ENCODE results near the gene SPIN1.

Gene SPIN1

DNA sequence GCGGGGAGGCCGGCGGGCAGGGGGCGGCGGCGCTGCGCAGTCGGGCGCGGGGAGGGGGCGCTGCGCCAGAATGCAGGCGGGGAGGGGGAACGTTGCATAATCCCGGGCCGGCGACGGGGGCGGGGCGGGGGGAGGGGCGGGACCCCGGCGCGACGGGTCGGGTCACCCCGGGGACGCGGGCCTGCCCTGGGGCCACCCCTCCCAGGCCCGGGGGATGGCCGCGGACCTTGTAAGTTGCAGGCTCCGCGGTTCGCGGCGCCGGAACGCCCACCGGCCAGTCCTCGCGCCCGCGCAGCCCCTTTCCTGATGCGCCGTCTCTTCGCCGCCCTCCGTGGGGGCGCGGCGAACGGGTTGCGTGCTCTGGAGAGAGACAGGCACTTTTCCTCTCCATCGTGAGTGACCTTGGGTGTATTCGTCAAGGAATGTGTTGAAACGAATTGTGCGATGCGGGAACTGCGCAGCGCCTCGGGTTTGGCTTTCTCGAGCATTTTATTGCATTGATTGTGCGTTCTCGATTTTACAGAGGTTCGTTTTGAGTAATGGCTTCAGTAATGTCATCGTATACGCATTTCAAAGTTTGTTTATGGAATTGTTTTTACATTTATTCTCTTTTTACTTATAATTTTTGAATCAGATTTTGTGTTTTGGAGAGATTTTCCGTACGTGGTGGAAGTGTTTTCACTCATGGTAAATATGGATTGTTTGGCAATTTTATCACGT, 802 bp downstream of the SPIN1 start:
- no peak for DNase-seq (ENCODE audit: low spot score)

DNA sequence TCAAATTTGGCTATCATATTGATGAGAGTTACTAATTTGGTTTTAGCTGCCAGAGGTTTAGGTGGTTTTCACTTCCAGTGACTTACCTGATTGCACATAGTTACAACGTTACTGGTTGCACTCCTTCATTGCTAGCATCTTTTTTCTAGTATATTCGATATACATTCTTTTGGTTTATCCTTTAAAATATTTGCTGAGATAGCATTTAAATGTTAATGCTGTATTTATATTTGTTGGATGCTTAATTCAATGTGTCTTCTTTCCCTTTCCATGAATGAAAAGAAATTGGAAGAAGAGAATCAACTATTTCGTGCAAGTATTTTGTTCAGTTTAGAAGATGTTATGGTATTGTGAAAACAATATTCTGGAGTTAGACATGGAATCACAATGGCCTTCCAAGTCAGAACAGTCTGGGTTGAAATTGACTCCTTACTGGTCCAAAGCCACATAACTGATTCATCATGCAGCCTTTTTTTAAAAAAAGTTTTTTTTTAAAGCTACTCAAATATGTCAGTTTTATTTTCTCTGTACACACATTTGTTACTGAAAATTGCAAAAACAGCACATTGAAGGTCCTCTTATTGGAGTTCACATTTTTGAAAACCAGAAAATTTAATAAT, 2.2 kb downstream of the SPIN1 start:
- DNase-seq (ENCODE audit: low spot score) = no peak

DNA sequence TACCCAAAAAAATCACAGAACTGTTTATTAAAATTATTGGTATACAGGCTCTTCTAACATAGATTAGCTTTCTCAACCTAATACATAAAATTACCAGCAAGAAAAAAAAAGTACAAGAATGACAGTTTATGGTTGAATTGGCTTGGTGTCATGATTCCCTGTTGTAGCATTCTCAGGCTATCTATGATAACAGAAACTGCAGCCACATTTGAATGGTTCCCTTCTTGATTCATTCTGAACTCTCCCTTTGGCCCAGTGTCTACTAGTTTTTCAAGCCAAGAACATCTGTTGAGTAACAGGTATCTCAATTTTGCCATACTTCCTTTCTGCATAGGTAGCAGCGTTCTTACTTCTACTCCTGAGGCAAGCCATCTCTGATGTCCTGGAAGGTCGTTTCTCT, 3.0 kb downstream of the SPIN1 start:
- no peak for DNase-seq (ENCODE audit: low spot score)

- no peak for DNase-seq (ENCODE audit: low spot score)
Measured at GRCh38 chr9:88391921-88392320, 3.7 kb downstream of the SPIN1 start.

- DNase-seq (ENCODE audit: low spot score) = no peak
Measured at GRCh38 chr9:88392549-88392948, 4.3 kb downstream of the SPIN1 start.

GRCh38 chr9:88396836-88397577, 8.8 kb downstream of the SPIN1 start:
- DNase-seq (ENCODE audit: low spot score) = no peak

GRCh38 chr9:88398016-88398415, 9.8 kb downstream of the SPIN1 start:
- no peak for DNase-seq (ENCODE audit: low spot score)

- DNase-seq (ENCODE audit: low spot score) = no peak
Measured at GRCh38 chr9:88399966-88400365, 11.7 kb downstream of the SPIN1 start.

DNA sequence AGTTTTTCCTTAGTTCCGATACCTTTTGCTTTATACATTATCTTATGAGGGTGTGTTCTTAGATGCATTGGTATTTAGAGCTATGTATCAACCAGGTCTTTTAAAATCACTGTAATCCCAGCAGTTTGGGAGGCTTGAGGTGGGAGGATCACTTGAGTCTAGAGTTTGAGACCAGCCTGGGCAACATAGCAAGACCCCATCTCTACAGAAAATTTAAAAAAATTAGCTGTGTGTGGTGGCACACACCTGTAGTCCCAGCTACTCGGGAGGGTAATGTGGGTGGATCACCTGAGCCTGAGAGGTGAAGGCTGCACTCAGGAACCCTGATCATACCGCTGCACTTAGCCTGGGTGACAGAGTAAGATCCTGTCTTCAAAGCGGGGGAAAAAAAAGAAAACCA, 15.1 kb downstream of the SPIN1 start:
- no peak for DNase-seq (ENCODE audit: low spot score)

GRCh38 chr9:88406051-88406450, 17.8 kb downstream of the SPIN1 start:
- no peak for DNase-seq (ENCODE audit: low spot score)

DNA sequence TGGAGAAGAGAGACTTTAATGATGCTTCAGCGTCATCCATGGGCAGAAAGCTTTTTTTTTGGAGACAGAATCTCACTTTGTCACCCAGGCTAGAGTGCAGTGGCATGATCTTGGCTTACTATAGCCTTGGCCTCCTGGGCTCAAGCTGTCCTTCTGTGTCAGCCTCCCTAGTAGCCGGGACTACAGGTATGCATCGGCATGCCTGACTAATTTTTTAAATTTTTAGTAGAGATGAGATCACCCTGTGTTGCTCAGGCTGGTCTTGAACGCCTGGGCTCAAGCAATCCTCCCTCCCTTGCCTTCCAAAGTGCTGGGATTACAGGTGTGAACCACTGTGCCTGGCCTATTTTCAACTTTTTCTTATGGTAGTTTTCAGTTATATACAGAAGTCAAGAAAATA, 23.2 kb downstream of the SPIN1 start:
- DNase-seq (ENCODE audit: low spot score) = no peak

GRCh38 chr9:88414298-88414697, 26.1 kb downstream of the SPIN1 start:
- no peak for DNase-seq (ENCODE audit: low spot score)

DNA sequence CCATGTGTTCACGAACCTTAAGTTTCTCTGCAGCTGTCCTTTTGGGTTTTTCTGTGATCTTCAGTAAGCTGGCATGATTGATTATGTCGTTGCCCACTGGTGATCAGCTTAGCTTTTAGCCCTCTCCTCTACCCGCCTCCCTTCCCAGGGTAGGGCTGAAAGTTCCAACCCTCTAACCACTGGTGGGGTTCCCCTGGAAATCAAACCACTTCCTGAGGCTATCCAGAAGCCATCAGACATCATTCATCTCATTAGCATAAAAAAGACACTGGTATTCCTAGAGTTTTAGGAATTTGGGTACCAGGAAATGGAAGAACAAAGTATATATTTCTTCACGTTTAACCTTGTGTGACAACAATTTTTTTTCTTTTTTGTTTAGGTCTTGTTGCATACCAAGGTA, 29.8 kb downstream of the SPIN1 start:
- no peak for DNase-seq (ENCODE audit: low spot score)

DNA sequence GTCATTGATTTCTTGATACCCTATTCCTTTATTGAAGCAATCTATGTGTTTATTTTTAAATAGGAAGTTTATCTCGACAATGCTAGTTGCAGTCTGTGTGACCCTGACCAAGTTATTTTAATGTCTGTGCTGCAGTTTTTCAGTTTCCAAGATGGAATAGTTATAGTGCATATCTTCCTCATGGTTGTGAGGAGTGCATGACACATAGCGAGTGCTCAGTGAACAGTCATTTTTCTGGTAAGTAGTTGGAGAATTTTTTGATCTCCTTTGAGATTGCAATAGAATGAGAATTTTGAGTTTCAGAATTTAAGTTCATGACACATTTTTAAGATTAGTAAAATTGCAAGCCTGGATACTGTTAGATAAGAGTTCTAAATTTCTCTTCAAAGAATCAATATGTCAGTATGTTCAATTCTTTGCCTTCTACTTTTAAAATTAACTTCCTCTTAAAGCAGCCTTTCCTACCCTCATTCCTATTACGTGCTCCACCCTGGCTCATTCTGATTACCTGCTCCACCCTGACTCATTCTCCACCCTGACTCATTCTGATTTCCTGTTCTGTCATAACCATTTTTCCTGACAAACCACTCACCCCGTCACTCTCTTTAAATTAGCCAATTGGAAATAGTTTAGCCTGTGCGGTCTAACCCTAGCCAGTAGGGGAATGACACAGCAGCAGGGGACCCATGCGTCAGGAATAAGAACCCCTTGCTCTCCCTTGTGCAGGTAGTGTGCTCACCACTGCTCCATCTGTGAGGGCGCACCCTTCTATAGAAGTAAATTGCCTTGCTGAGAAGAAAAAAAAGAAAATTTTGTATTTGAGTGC, 30.7 kb downstream of the SPIN1 start:
- no peak for DNase-seq (ENCODE audit: low spot score)

DNA sequence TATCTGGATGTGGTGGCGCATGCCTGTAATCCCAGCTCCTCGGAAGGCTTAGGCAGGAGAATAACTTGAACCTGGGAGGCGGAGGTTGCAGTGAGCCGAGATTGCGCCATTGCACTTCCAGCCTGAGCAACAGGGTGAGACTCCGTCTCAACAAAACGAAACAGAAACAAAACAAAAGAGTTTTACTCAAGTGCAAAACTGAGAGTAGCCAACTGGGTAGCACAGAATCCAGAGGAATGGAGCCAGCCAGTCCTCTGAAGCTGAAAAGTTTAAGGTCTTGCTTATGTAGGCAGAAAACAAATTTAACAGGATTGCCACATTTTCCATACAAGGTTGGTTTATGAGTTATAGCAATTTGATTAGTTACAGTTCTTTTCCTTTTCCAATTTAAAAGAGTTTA, 32.0 kb downstream of the SPIN1 start:
- no peak for DNase-seq (ENCODE audit: low spot score)

GRCh38 chr9:88421348-88421747, 33.1 kb downstream of the SPIN1 start:
- no peak for DNase-seq (ENCODE audit: low spot score)

- DNase-seq (ENCODE audit: low spot score) = no peak
Measured at GRCh38 chr9:88425538-88425950, 37.3 kb downstream of the SPIN1 start.

DNA sequence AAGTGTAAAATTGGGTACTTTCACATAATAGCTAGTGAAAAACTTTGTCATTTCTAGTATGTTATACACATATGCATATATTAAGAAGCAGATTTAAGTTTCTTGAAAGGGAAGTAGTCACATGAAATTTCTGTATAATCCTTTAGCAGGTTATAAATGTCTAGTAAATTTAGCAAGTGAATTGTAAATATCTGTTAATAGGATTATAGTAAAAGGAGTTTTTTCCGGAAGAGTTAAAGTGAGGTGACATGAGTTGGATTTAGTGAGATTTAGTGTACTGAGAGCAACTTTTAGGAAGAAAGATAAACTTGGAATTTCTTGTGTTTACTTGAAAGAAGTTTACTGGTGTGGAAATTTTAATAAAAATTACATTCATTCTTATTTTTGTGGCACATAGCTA, 38.4 kb downstream of the SPIN1 start:
- DNase-seq (ENCODE audit: low spot score) = no peak

- no peak for DNase-seq (ENCODE audit: low spot score)
Measured at GRCh38 chr9:88429595-88430430, 41.6 kb downstream of the SPIN1 start.

GRCh38 chr9:88433583-88434255, 45.5 kb downstream of the SPIN1 start:
- no peak for DNase-seq (ENCODE audit: low spot score)

GRCh38 chr9:88435336-88435735, 47.1 kb downstream of the SPIN1 start:
- DNase-seq (ENCODE audit: low spot score) = no peak
